Activated CD8-positive, alpha-beta memory T cell treated with anti-CD3 and anti-CD28 coated beads for 4 hours (primary cell): ENCODE results near the gene PPP1CA.
A peak's percentile ranks its signal among the peaks of the same experiment; 100 is the strongest.
"Not testable (repeated sequence)": the region's sequence is repeated elsewhere in the genome, so short reads cannot be mapped to it uniquely, and the experiment has no call there.

Experiments
- DNase-seq, 2 donors: peaks; one replicate each; pipeline ENCODE4 v3.0.0-alpha.2; 2020; ENCODE audit warnings: low read depth in 2 of 2

PPP1CA gene

DNA sequence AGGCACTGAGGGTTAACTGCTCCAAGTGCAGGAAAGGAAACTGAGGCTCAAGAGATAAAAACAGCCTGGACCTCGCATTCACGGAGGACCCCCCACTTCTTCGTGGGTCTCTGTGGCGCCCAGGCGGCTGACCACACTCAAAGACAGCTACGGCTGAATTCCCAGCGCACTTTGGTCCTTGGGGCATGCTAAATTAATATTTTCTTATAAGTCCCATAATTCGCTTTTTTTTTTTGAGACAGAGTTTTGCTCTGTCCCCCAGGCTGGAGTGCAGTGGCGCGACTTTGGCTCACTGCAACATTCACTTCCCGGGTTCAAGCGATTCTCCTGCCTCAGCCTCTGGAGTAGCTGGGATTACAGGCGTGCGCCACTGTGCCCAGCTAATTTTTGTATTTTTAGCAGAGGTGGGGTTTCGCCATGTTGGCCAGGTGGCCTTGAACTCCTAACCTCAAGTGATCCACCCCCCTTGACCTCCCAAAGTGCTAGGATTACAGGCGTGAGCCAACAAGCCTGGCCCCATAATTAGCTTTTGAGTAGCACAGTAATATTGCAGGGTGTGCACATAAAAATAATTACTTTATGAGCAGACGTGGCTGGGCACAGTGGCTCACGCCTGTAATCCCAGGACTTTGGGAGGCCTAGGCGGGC lies 658 bp upstream of the PPP1CA start:
- not testable (repeated sequence) for DNase-seq

- no peak for DNase-seq
These were observed 640 bp downstream of the PPP1CA start for GRCh38 chr11:67400942-67401494.

DNA sequence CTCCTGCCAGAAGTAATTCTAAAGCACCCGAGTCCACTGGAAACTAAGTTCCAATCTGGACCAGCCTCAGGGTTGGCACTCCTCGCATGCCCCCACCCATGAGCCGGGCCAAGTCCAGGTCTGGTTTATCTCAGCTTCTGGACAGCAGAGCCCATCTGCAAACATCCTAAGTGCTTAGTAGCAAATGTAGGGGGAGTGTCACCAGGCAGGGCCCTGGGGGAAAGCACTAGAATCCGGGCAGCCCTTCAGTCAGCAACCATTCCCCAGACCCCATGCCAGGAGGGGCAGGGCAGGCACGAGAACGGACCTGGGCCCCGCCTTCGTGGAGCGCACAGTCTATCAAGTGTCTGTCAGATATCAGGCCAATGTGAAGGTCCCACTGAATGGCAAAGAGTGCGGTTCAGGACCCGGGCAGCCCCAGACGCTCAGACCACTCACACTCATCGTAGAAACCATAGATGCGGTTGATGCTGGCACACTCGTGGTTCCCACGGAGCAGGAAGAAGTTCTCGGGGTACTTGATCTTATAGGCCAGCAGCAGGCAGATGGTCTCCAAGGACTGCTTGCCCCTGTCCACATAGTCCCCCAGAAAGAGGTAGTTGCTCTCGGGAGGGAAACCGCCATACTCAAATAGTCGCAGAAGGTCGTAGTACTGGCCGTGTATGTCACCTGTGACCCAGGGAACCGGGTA lies 1.3 kb downstream of the PPP1CA start:
- DNase-seq, result no peak

DNA sequence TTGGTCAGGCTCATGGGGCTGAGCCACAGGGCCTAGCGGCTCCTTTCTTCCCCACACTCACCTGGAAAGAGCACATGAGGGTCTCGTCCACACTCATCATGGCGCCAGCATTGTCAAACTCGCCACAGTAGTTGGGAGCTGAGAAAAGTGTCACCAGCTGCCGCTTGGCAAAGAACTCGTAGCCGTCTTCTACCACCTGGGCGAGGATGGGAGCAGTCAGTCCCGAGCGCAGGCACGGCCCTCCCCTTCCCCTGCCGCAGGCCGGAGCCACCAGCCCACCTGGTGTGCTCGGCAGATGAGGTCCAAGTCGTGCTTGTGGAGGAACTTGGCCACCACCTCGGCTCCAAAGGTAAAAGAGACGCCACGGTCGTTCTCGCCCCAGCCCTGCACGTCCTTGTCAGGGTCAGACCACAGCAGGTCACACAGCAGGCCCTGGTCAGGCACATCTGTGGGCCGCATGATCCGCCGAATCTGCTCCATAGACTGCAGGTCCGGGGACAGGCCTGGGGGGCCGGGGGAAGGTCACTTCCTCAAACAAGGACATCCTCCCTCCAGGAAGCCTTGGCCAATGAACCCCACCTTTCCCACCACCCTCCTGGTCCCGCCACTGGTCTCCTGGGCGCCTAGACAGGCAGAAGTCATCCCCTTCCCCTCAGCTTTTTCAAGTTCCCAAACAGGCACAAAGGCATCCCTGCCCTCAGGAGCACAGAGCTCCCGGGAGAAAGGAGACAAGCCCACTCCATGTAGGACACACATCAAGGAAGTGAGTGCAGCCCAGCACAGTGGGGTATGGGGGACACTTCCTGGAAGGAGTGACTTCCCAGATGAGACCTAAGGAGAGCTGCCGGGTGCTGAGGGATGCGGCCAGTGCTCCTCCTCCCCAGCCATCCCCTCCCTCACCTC lies 2.7 kb downstream of the PPP1CA start:
- no peak for DNase-seq

DNA sequence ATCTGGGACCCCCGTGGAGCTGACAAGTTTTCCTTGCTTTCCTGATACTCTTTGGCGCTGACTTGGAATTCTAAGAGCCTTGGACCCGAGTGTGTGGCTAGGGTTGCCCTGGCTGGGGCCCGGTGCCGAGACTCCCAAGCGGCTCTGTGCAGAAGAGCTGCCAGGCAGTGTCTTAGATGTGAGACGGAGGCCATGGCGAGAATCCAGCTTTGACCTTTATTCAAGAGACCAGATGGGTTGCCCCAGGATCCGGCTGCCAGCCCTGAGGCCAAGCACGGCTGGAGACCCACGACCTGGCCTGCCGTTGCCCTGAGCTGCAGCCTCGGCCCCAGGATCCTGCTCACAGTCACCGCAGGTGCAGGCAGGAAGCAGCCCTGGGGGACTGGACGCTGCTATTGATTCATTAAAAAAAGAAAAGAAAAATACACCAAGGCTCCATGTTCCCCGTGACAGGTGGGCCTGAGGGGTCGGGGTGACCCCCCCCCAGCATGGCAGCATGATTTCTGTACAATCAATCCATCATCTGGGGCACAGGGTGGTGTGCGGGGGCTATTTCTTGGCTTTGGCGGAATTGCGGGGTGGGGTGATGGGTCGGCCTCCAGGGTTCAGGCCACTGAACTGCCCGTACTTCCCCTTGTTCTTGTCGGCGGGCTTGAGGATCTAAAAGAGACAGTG lies 3.5 kb downstream of the PPP1CA start:
- no peak for DNase-seq

DNA sequence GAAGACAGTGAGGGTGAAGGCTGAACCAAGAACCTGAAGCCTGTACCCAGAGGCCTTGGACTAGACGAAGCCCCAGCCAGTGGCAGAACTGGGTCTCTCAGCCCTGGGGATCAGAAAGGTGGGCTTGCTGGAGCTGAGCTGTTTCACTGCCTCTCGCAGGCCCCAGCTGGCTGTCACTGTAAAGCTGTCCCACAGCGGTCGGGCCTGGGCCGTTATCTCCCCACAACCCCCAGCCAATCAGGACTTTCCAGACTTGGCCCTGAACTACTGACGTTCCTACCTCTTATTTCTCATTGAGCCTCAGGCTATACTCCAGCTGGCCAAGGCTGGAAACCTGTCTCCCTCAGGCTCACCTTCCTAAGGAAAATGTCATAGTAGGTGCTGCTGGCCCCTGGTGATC lies 4.1 kb downstream of the PPP1CA start:
- no peak for DNase-seq

GRCh38 chr11:67396587-67397389 lies 4.9 kb downstream of the PPP1CA start:
- DNase-seq, result no peak

DNA sequence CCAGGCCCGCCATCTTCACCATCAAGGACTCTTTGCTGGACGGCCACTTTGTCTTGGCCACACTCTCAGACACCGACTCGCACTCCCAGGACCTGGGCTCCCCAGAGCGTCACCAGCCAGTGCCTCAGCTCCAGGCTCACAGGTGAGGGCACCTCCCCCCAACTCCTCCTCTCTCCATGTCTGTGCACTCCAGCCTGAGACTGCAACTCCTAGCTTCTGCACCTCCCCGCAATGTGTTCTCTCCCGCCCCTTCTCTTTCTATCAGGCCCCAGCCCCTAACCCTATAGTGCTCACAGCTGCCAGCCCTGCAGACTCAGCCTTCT lies 5.4 kb downstream of the PPP1CA start:
- no peak for DNase-seq

DNA sequence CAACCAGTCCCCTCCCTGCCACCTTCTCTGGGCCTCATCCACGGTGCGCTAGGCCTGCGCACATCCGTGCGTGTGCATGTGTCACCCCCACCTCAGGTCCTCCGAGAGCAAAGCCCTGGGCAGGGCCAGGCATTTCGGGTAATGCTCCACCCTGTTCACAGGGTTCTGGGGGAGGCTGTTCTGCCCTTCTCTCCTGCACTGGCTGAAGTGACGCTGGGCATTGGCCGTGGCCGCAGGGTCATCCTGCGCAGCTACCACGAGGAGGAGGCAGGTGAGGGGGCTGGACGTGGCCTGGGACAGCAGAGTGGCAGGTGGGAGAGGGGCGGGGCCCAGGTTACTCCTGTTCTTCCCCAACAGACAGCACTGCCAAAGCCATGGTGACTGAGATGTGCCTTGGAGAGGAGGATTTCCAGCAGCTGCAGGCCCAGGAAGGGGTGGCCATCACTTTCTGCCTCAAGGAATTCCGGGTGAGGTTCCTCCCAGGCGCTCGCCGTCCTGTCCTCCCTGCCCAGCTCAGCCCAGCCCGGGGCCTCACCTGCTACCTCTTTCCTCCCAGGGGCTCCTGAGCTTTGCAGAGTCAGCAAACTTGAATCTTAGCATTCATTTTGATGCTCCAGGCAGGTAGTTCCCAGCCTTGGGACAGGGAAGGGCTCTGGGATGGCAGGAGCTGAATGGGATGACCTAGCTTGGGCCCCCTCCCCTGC lies 6.0 kb downstream of the PPP1CA start:
- DNase-seq, result no peak

DNA sequence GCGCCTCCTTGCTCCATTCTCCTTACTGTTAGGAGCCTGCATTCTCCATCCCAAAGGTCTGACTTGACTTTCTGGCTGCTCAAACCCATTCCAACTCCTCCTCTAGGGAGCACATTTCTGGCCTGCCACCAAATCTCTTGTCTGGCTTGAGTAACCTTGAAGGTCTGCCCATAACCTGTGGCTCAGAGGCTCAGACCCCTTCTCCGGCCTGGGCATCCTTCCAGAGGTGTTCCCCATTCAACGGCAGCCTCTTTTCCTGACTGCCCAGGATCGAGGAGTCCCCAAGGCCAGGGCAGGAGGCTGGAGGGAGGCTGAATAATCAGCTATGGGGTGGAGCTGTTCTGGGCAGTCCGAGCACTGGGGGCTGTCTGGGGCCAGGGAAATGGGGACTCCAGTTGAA lies 7.7 kb downstream of the PPP1CA start:
- no peak for DNase-seq

GRCh38 chr11:67393437-67393836 lies 8.2 kb downstream of the PPP1CA start:
- no peak for DNase-seq

GRCh38 chr11:67392183-67392715 lies 9.4 kb downstream of the PPP1CA start:
- no peak for DNase-seq

GRCh38 chr11:67391304-67392182 lies 10.1 kb downstream of the PPP1CA start, which contains the start of gene RAD9A:
Gene RAD9A, plus strand, starts transcription at chr11:67391986. Its CDS starts 59 bp downstream, at chr11:67392045.
- peak; percentile 87 to 90 for DNase-seq

GRCh38 chr11:67390947-67391303 lies 10.7 kb downstream of the PPP1CA start:
- no peak for DNase-seq

GRCh38 chr11:67389477-67389876 lies 12.2 kb downstream of the PPP1CA start:
- DNase-seq, result no peak

GRCh38 chr11:67387518-67387917 lies 14.1 kb downstream of the PPP1CA start:
- DNase-seq, result no peak

GRCh38 chr11:67387069-67387468 lies 14.6 kb downstream of the PPP1CA start:
- DNase-seq, result no peak

DNA sequence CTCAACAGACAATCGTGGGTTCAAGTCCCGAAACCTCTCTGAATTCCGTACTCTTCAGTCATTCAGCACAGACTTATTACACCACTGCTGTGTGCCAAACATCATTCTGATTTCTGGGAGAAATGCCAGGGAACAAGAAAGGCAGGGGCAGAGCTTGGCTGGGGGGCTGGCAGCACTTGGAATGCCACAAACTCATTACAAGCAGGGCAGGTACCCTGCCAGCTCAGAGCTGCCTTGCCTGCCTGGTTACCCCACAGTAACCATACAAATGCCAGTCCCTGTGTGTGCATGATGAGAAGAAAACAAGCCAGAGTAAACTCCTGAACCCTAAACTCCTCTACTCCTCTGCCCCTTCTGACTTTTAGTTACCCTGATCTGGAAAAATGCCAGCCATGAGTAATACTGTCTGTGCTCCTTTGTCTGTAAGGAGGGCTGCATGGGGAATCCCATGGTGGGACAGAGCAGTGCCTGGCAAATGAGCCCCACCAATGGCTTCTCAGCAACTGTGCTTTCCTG lies 16.7 kb downstream of the PPP1CA start:
- no peak for DNase-seq
